Measurements from ENCODE around the gene TRDMT1. TPM values are rescaled to one million over a fixed set of nuclear protein-coding genes. Genes with fewer than 3 reads are reported as not detected.
A peak's percentile ranks its signal among the peaks of the same experiment; 100 is the strongest.

TRDMT1 gene
- total RNA-seq, 1 experiment from 2014 or later: 20.2 TPM

DNA sequence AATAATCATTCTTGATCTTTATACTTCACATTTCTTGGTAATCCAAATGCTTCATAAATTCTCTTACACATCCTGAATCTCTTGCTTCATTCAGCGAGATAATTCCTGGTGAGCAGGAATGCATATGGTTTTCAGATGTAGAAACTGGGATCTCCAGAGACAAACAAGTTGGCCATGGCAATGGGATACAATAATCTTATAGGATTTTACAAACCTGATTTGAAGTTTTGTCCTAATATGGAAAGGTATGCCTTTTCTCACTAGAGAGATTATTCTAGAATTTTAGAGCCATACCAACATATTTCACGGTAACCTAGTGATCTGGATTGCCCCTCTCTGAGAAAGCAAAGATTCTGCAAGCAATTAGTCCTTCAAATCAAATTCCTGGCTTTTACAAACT is 13.1 kb upstream of the TRDMT1 start:
- no peaks in the 10 kb centered on the region for H3K27me3 ChIP-seq (ENCODE audit: insufficient read depth, low read length)
- H3K27ac Mint-ChIP-seq: peak overlapping the region in 2 of 3 experiments; percentile 0 to 12; a peak in 3 of 7 replicates
- H3K79me1 ChIP-seq (ENCODE audit: insufficient read depth, low read depth, low read length, poor library complexity, severe bottlenecking): no peaks in the 10 kb centered on the region
- H3K4me1 ChIP-seq (ENCODE audit: insufficient read depth, low read length): peaks cover 7% of the 10 kb centered on the region; the same call in 1 of the 2 replicates
- H3T11ph ChIP-seq (ENCODE audit: low read length): no peak overlapping the region
- H4K20me1 ChIP-seq (ENCODE audit: control insufficient read depth, insufficient read depth, insufficient read length): no peaks in the 10 kb centered on the region
- no peak overlapping the region for H3K23ac ChIP-seq (ENCODE audit: insufficient read length, low read depth, low read length)
- no peak overlapping the region for H2AFZ ChIP-seq (ENCODE audit: low read length)
- WGBS (ENCODE audit: extremely low coverage, insufficient read length, low lambda C conversion rate): no CpG with 5 or more reads among the region's 2 CpGs
- no peaks in the 10 kb centered on the region; a peak in 1 of 7 replicates for H3K36me3 Mint-ChIP-seq (ENCODE audit: insufficient read depth in 1 of 3, low read depth in 3 of 3)
- no peak overlapping the region for H2BK20ac ChIP-seq (ENCODE audit: low read depth, low read length, poor library complexity, severe bottlenecking)
- no peak overlapping the region for H3K18ac ChIP-seq (ENCODE audit: insufficient read length, low read depth, low read length)
- H3K27me3 Mint-ChIP-seq (ENCODE audit: low read depth): no peaks in the 10 kb centered on the region
- no peak overlapping the region for H2BK120ac ChIP-seq (ENCODE audit: low read depth, low read length, poor library complexity, severe bottlenecking)
- no peak overlapping the region for H2BK12ac ChIP-seq (ENCODE audit: insufficient read length, low read depth, low read length)
- no peak overlapping the region for H2AK5ac ChIP-seq (ENCODE audit: insufficient read length, low read length)
- no peak overlapping the region for H3K56ac ChIP-seq (ENCODE audit: insufficient read length, low read depth, low read length)
- H3K4me1 Mint-ChIP-seq: peaks cover 48 to 55% of the 10 kb centered on the region in 2 experiments
- no peak overlapping the region for H2BK5ac ChIP-seq (ENCODE audit: insufficient read length, low read length)
- TF ChIP-seq, protein P1, sequence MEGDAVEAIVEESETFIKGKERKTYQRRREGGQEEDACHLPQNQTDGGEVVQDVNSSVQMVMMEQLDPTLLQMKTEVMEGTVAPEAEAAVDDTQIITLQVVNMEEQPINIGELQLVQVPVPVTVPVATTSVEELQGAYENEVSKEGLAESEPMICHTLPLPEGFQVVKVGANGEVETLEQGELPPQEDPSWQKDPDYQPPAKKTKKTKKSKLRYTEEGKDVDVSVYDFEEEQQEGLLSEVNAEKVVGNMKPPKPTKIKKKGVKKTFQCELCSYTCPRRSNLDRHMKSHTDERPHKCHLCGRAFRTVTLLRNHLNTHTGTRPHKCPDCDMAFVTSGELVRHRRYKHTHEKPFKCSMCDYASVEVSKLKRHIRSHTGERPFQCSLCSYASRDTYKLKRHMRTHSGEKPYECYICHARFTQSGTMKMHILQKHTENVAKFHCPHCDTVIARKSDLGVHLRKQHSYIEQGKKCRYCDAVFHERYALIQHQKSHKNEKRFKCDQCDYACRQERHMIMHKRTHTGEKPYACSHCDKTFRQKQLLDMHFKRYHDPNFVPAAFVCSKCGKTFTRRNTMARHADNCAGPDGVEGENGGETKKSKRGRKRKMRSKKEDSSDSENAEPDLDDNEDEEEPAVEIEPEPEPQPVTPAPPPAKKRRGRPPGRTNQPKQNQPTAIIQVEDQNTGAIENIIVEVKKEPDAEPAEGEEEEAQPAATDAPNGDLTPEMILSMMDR (conservative IDR thresholded peaks at IDR 0.05): no peak
- no peak overlapping the region for H3K9ac ChIP-seq (ENCODE audit: extremely low read depth, insufficient read length, low read length)
- no peaks in the 10 kb centered on the region for H3K79me2 ChIP-seq (ENCODE audit: insufficient read depth, low read length)
- DNase-seq: no peak
- H3K9me3 ChIP-seq (ENCODE audit: control insufficient read depth, low read depth, low read length): no peaks in the 10 kb centered on the region
- no peaks in the 10 kb centered on the region for H3K9me3 Mint-ChIP-seq
- no peak overlapping the region for H3K27ac ChIP-seq (ENCODE audit: insufficient read length, low read depth, low read length)
- H2BK15ac ChIP-seq (ENCODE audit: low read depth, low read length): no peak overlapping the region
- H4K5ac ChIP-seq (ENCODE audit: insufficient read length, low read depth, low read length): no peak overlapping the region
- H4K8ac ChIP-seq (replicated peaks; ENCODE audit: insufficient read length, low read depth, low read length): no peak overlapping the region
- no peaks in the 10 kb centered on the region for H3K23me2 ChIP-seq (ENCODE audit: insufficient read length, low read depth, low read length, poor library complexity, severe bottlenecking)
- no peak overlapping the region for H3K4me2 ChIP-seq (ENCODE audit: insufficient read depth, insufficient read length, low read length)
- H3K4ac ChIP-seq (ENCODE audit: low read depth, low read length): no peak overlapping the region
- H4K91ac ChIP-seq (ENCODE audit: insufficient read length, low read depth, low read length): no peak overlapping the region
- no peak overlapping the region for H3K4me3 Mint-ChIP-seq
- no peak overlapping the region for H3K14ac ChIP-seq (ENCODE audit: insufficient read depth, low read length)

Data from H9 (cell line).